Chondrocyte (in vitro differentiated cells): Measurements from ENCODE around the gene LCN6. TPM values are rescaled to one million over a fixed set of nuclear protein-coding genes. Genes with fewer than 3 reads are reported as not detected.
"Not testable (repeated sequence)": the region's sequence is repeated elsewhere in the genome, so short reads cannot be mapped to it uniquely, and the experiment has no call there.

Experiments used
- DNase-seq: peaks from one replicate; pipeline ENCODE4 v3.0.0; 2021; ENCODE audit warnings: mixed read lengths, low spot score
- H3K27ac Mint-ChIP-seq: one replicate; pipeline ENCODE4 v1.8.0; 2021; ENCODE audit warnings: mild to moderate bottlenecking, moderate library complexity, mixed read lengths; ENCODE audit not compliant: unreplicated experiment
- H3K27me3 Mint-ChIP-seq: 2 replicates; pipeline ENCODE4 v1.8.0; 2021; ENCODE audit warnings: low read depth, mixed read lengths
- H3K36me3 Mint-ChIP-seq: 2 replicates; pipeline ENCODE4 v1.8.0; 2021; ENCODE audit warnings: low read depth, mixed read lengths
- H3K4me1 Mint-ChIP-seq: 2 replicates; pipeline ENCODE4 v1.8.0; 2021; ENCODE audit warnings: low read depth, mild to moderate bottlenecking, mixed read lengths
- H3K4me3 Mint-ChIP-seq: one replicate; pipeline ENCODE4 v1.8.0; 2021; ENCODE audit warnings: mild to moderate bottlenecking, moderate library complexity, mixed read lengths; ENCODE audit not compliant: unreplicated experiment
- H3K9me3 Mint-ChIP-seq: 2 replicates; pipeline ENCODE4 v1.8.0; 2021; ENCODE audit warnings: low read depth, mixed read lengths
- CTCF ChIP-seq: fragments of 200-600 bp; sonication (generic); IDR thresholded peaks from 2 replicates; pipeline ENCODE4 v1.5.0; 2021; ENCODE audit warnings: antibody characterized with exemption, mild to moderate bottlenecking, moderate library complexity
- total RNA-seq: library from RNA; stranded (reverse); gene quantifications from 3 replicates; pipeline ENCODE4 v1.2.1, GENCODE V29; 2021

The LCN6 gene
- total RNA-seq, 1 donor from 2014 or later: not detected

GRCh38 chr9:136707849-136708517 lies 40.3 kb downstream of the LCN6 start:
- Mint-ChIP-seq H3K36me3 (no peaks in the 10 kb centered on the region), H3K27me3 (peaks cover 4% of the 10 kb centered on the region), H3K4me3 (no peak overlapping the region), H3K27ac (no peak overlapping the region), H3K9me3 (no peaks in the 10 kb centered on the region), H3K4me1 (peaks cover 8% of the 10 kb centered on the region)
- no peak for DNase-seq
- TF ChIP-seq CTCF: no peak

DNA sequence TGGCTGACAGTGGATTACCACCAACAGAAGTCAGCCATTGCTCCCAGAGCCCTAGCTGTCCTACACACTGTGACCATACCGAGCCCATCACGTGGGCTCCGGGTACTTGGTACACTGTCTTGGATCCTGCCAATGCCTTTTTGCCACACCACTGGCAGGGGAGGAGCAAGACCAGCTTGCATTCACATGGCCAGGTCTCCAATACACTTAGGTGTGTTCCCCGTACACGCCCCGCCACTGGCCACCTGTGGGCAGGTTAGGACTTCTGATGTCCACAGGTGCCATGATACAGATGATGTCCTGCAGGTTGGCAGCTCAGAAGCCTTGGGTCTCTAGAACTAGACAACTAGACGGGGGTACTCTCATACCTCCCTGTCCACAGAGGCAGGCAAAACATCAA lies 41.3 kb downstream of the LCN6 start:
- no peak overlapping the region for H3K27ac Mint-ChIP-seq
- no peak overlapping the region for H3K4me3 Mint-ChIP-seq
- DNase-seq: no peak
- H3K27me3 Mint-ChIP-seq: peaks cover 4% of the 10 kb centered on the region
- no peak for TF ChIP-seq CTCF
- no peaks in the 10 kb centered on the region for H3K36me3 Mint-ChIP-seq
- H3K9me3 Mint-ChIP-seq: no peaks in the 10 kb centered on the region
- H3K4me1 Mint-ChIP-seq: peaks cover 8% of the 10 kb centered on the region

GRCh38 chr9:136705564-136705963 lies 42.8 kb downstream of the LCN6 start:
- DNase-seq: no peak
- Mint-ChIP-seq H3K27ac (no peak overlapping the region), H3K27me3 (peaks cover 7% of the 10 kb centered on the region), H3K4me3 (no peak overlapping the region), H3K4me1 (no peaks in the 10 kb centered on the region), H3K36me3 (no peaks in the 10 kb centered on the region), H3K9me3 (no peaks in the 10 kb centered on the region)
- no peak for TF ChIP-seq CTCF

DNA sequence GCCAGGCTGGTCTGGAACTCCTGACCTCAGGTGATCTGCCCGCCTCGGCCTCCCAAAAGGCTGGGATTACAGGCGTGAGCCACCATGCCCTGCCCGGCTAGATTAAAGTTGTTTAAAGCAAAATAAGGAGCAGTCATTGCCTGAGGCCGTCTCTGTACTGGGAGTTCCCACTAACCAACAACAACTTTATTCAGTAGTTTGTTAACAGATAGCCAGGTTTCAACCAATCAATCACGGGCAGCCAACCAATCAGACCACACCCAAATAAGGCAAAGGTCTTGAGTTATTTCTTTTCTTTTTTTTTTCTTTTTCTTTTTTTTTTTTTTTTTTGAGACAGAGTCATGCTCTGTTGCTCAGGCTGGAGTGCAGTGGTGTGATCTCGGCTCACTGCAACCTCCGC lies 43.6 kb downstream of the LCN6 start:
- not testable (repeated sequence) for H3K27ac Mint-ChIP-seq, H3K4me3 Mint-ChIP-seq, H3K4me1 Mint-ChIP-seq, H3K36me3 Mint-ChIP-seq, H3K9me3 Mint-ChIP-seq, H3K27me3 Mint-ChIP-seq, DNase-seq

DNA sequence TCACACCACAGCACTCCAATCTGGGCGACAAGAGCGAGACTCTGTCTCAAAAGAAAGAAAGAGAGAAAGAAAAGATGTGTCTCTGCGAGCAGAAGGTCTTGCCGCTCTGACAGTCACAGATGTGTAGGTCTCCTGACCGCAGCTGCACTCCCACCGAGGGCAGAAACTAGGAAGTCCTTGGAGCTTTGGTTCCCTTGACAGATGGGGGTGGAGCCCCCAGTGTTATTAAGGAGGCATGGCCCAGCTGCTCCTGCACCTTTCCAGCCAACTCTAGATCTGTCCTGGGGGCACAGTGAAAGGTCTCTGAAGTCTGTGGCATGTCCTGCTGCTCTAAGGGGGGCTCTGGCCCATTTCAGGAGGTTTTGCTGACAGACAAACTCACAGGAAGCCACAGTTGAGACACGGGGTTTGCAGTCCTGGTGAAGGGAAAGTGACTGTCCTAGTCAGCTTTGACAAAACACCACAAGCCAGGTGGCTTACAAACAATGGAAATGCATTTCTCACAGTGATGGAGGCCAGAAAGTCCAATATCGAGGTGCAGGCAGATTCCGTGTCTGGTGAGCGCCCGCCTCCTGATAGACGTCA lies 45.0 kb downstream of the LCN6 start:
- Mint-ChIP-seq H3K36me3 (no peaks in the 10 kb centered on the region), H3K4me1 (no peaks in the 10 kb centered on the region), H3K4me3 (no peak overlapping the region), H3K27ac (no peak overlapping the region), H3K9me3 (no peaks in the 10 kb centered on the region), H3K27me3 (peaks cover 10% of the 10 kb centered on the region)
- TF ChIP-seq CTCF: no peak
- DNase-seq: no peak

- peaks cover 13% of the 10 kb centered on the region for H3K27me3 Mint-ChIP-seq
- H3K4me1 Mint-ChIP-seq: no peaks in the 10 kb centered on the region
- H3K9me3 Mint-ChIP-seq: no peaks in the 10 kb centered on the region
- H3K4me3 Mint-ChIP-seq: no peak overlapping the region
- H3K27ac Mint-ChIP-seq: no peak overlapping the region
- TF ChIP-seq CTCF: no peak
- no peaks in the 10 kb centered on the region for H3K36me3 Mint-ChIP-seq
- no peak for DNase-seq
Measured at GRCh38 chr9:136701668-136702053, 46.7 kb downstream of the LCN6 start.
